Endothelial cell of umbilical vein (primary cell): Measurements from ENCODE around the gene OXNAD1. TPM values are rescaled to one million over a fixed set of nuclear protein-coding genes. Genes with fewer than 3 reads are reported as not detected.

ENCODE experiments used
- BruUV-seq: library from RNA; stranded (reverse); fragments of 400-500 nt; replicated peaks from 2 replicates; lab custom pipeline; 2021; lab: Mats Ljungman, UMichigan
- CTCF ChIA-PET: fragments of 300-600, 350-600 bp; sonication (Branson Sonifier 250); formaldehyde crosslinking; loops from one replicate; lab custom pipeline; 2021; ENCODE audit warnings: antibody characterized with exemption, inconsistent platforms; lab: Charles Lee
- POLR2A ChIA-PET: fragments of 300-600, 350-600 bp; sonication (Branson Sonifier 250); formaldehyde crosslinking; loops from one replicate; lab custom pipeline; 2021; ENCODE audit warnings: antibody characterized with exemption, inconsistent platforms; lab: Charles Lee
- DNase-seq: peaks from one replicate; pipeline ENCODE4 v3.0.0-alpha.2; 2011; ENCODE audit warnings: low read depth, low spot score
- FAIRE-seq: peaks from 2 replicates; lab custom pipeline; 2011; peaks lifted over from hg19 to GRCh38; lab: Jason Lieb, UNC
- H2AFZ ChIP-seq: 2 replicates; pipeline ENCODE4 v1.6.0; 2012; ENCODE audit warnings: low read depth, low read length, control low read depth, inconsistent platforms
- H3K27ac ChIP-seq: 2 replicates; pipeline ENCODE4 v1.5.1; 2011; ENCODE audit warnings: low read depth, mild to moderate bottlenecking, control low read depth, low read length, moderate library complexity; ENCODE audit not compliant: insufficient read depth
- H3K27me3 ChIP-seq, 2 experiments: 2 replicates each; pipeline versions ENCODE4 v1.6.0 to v1.6.1; 2011; ENCODE audit warnings: low read length in 2 of 2, mixed read lengths in 1 of 2; ENCODE audit not compliant: control insufficient read depth in 2 of 2, insufficient read depth in 2 of 2
- H3K36me3 ChIP-seq, 2 experiments: 2 replicates in 1 of 2; 3 replicates in 1 of 2; pipeline ENCODE4 v1.5.1; 2011; ENCODE audit warnings: low read length in 2 of 2, mild to moderate bottlenecking in 1 of 2, moderate library complexity in 1 of 2; ENCODE audit not compliant: control insufficient read depth in 2 of 2, insufficient read depth in 2 of 2; ENCODE audit errors: extremely low read depth in 1 of 2
- H3K4me1 ChIP-seq: 3 replicates; pipeline ENCODE4 v1.5.1; 2011; ENCODE audit warnings: mild to moderate bottlenecking, low read length; ENCODE audit not compliant: control insufficient read depth, insufficient read depth; ENCODE audit errors: extremely low read depth
- H3K4me2 ChIP-seq: 2 replicates; pipeline ENCODE4 v1.6.1; 2011; ENCODE audit warnings: low read length, control low read depth, mixed read lengths; ENCODE audit not compliant: insufficient read depth
- H3K4me3 ChIP-seq, 3 experiments: fragments of 200-600 bp in 1 of 3; sonication (generic), shearing (Covaris generic) in 1 of 3; replicated peaks in 1 of 3; 2 replicates each; pipeline ENCODE4 v1.5.1; 2011 to 2016; ENCODE audit warnings: control low read depth in 3 of 3, low read length in 3 of 3, mild to moderate bottlenecking in 2 of 3, inconsistent platforms in 1 of 3, low read depth in 1 of 3, moderate library complexity in 1 of 3; ENCODE audit not compliant: insufficient read depth in 1 of 3
- H3K79me2 ChIP-seq: 2 replicates; pipeline ENCODE4 v1.6.0; 2012; ENCODE audit warnings: low read length, inconsistent platforms; ENCODE audit not compliant: control insufficient read depth, insufficient read depth
- H3K9ac ChIP-seq: replicated peaks from 2 replicates; pipeline ENCODE3; 2011; ENCODE audit warnings: low read length, control low read depth; ENCODE audit not compliant: insufficient read depth; ENCODE audit errors: extremely low read depth
- H3K9me1 ChIP-seq: replicated peaks from 3 replicates; pipeline ENCODE4 v1.6.0; 2011; ENCODE audit warnings: mild to moderate bottlenecking, low read length; ENCODE audit not compliant: control insufficient read depth, insufficient read depth; ENCODE audit errors: extremely low read depth
- H3K9me3 ChIP-seq: replicated peaks from 2 replicates; pipeline ENCODE4 v1.5.1; 2012; ENCODE audit warnings: low read length, inconsistent platforms; ENCODE audit not compliant: control insufficient read depth, insufficient read depth
- H4K20me1 ChIP-seq: replicated peaks from 2 replicates; pipeline ENCODE3; 2011; ENCODE audit warnings: mild to moderate bottlenecking, low read length; ENCODE audit not compliant: control insufficient read depth, insufficient read depth; ENCODE audit errors: extremely low read depth
- EZH2 ChIP-seq: IDR thresholded peaks from 2 replicates; pipeline ENCODE4 v1.6.1; 2012; ENCODE audit warnings: borderline replicate concordance, low read depth, mild to moderate bottlenecking, moderate library complexity, low read length, inconsistent platforms; ENCODE audit not compliant: severe bottlenecking
- FOS ChIP-seq: IDR thresholded peaks from 2 replicates; pipeline ENCODE4 v1.6.1; 2011; ENCODE audit warnings: mild to moderate bottlenecking, low read length, moderate library complexity, borderline replicate concordance; ENCODE audit not compliant: insufficient read depth
- MAX ChIP-seq: IDR thresholded peaks from 2 replicates; pipeline ENCODE4 v1.6.1; 2011; ENCODE audit not compliant: insufficient read depth, insufficient read length
- MYC ChIP-seq: IDR thresholded peaks from one replicate; pipeline ENCODE4 v1.6.1; 2011; ENCODE audit warnings: mild to moderate bottlenecking, low read depth, low read length
- POLR2A ChIP-seq: IDR thresholded peaks from 2 replicates; pipeline ENCODE4 v1.6.1; 2012; ENCODE audit warnings: low read depth, mild to moderate bottlenecking, control low read depth, low read length
- POLR2AphosphoS5 ChIP-seq: IDR thresholded peaks from 2 replicates; pipeline ENCODE4 v1.6.1; 2012; ENCODE audit warnings: low read depth, mild to moderate bottlenecking, control low read depth, low read length, moderate library complexity; ENCODE audit not compliant: insufficient read depth
- dilution Hi-C: fragments of 300-500 bp; cut with MboI; formaldehyde crosslinking; loops from one replicate; pipeline ENCODE4 v1.15.0; 2019; ENCODE audit warnings: low sequenced_read_pairs; ENCODE audit not compliant: extremely low pct_ligation_motif_present
- intact Hi-C: fragments of 100-400 bp; cut with micrococcal nuclease; formaldehyde crosslinking; loops from one replicate; pipeline ENCODE4 v1.10.0; 2022
- polyA plus RNA-seq, 4 experiments: library from polyadenylated mRNA; depleted of rRNA in 3 of 4; stranded (reverse) in 3 of 4; unstranded in 1 of 4; fragments of >200 nt; gene quantifications; 2 replicates each; pipeline versions ENCODE4 v1.2.1 to v1.2.3, GENCODE V29; 2011 to 2012; ENCODE audit warnings: missing spikeins in 1 of 4
- total RNA-seq: library from RNA; stranded (reverse); gene quantifications from 2 replicates; pipeline ENCODE4 v1.2.3, GENCODE V29; 2021

OXNAD1 gene
- total and polyA plus RNA-seq, 2 donors (not counting 3 experiments of a cell fraction or from before 2014, with no cell fraction given), result 5.5 to 9.7 TPM

GRCh38 chr3:16323737-16324136 lies 58.7 kb downstream of the OXNAD1 start:
- dilution Hi-C loops, result no loop called here

GRCh38 chr3:16325850-16326249 lies 60.8 kb downstream of the OXNAD1 start:
- peak; percentile 4 for FAIRE-seq
- CTCF ChIA-PET, result interaction anchor here (1.4 kb wide), 1 partner anchor 36 kb away, joined by 5 read pairs; no protein-coding TSS in a partner anchor
- dilution Hi-C loops, result no loop called here

More at GRCh38 chr3:16323737-16324136, 58.7 kb downstream of the OXNAD1 start:
- H3K9me3 ChIP-seq, result no peaks in the 10 kb centered on the region
- H3K4me3 ChIP-seq, result no peak overlapping the region
- TF ChIP-seq POLR2AphosphoS5, result no peak
- intact Hi-C loops, result no loop called here
- no peak overlapping the region for H3K9ac ChIP-seq
- H3K9me1 ChIP-seq, result no peaks in the 10 kb centered on the region
- H3K4me2 ChIP-seq, result no peak overlapping the region
- ChIA-PET CTCF (interaction anchor here (0.6 to 2.3 kb wide), 3 partner anchors 11 to 38 kb away, joined by 3 to 9 read pairs (median 3); no protein-coding TSS in a partner anchor), POLR2A (no interaction called here)
- no peaks in the 10 kb centered on the region for H3K79me2 ChIP-seq
- no peaks in the 10 kb centered on the region for H3K4me1 ChIP-seq
- DNase-seq, result no peak
- H3K27ac ChIP-seq, result no peak overlapping the region
- FAIRE-seq, result no peak
- no peaks in the 10 kb centered on the region for H4K20me1 ChIP-seq
- no peak overlapping the region for H2AFZ ChIP-seq
- H3K27me3 ChIP-seq, result no peaks in the 10 kb centered on the region
- peaks cover 0 to 24% of the 10 kb centered on the region in 2 experiments for H3K36me3 ChIP-seq
- no TSS peak for BruUV-seq

More at GRCh38 chr3:16325850-16326249, 60.8 kb downstream of the OXNAD1 start:
- Histone ChIP-seq H3K4me1 (no peaks in the 10 kb centered on the region), H3K36me3 (peaks cover 0 to 22% of the 10 kb centered on the region in 2 experiments), H3K9ac (no peak overlapping the region), H3K9me1 (no peaks in the 10 kb centered on the region), H3K79me2 (no peaks in the 10 kb centered on the region), H3K27ac (no peak overlapping the region), H2AFZ (no peak overlapping the region), H3K27me3 (no peaks in the 10 kb centered on the region), H3K4me2 (no peak overlapping the region), H3K4me3 (no peak overlapping the region), H3K9me3 (no peaks in the 10 kb centered on the region), H4K20me1 (no peaks in the 10 kb centered on the region)
- POLR2A ChIA-PET, result no interaction called here
- BruUV-seq, result no TSS peak
- no peak for DNase-seq
- TF ChIP-seq MYC, result no peak
- no peak for TF ChIP-seq POLR2A
- no peak for TF ChIP-seq MAX
- no peak for TF ChIP-seq EZH2
- TF ChIP-seq FOS, result no peak
- intact Hi-C loops, result no loop called here
